NK-92 treated with Interleukin-12 subunit alpha and Interleukin-12 subunit beta, amount 100 ng/mL, for 24 hours (cell line): ENCODE data around the gene RIPOR2.

Experiments
- DNase-seq: peaks from one replicate; lab custom pipeline; 2025; lab: John Stamatoyannopoulos, UW

Gene RIPOR2

DNA sequence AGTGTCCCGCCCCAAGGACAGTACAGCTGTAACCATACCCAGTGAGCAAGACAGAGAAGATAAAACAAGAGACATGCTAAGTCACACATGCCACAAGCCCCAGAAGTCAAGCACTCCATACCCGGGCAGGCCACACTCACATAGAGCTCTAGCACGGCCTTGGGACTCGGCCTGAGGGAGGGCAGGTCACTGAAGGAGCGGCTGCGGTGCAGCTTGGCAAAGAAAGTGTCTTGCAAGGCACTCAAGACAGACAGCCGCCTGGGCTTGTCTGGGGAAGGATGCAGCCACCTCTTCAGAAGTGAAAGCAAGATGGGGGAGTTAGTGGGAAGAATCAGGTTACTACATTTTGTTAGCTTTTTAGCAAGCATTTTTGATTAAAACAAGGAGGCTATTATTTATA, 88.4 kb downstream of the RIPOR2 start:
- DNase-seq: no peak

DNA sequence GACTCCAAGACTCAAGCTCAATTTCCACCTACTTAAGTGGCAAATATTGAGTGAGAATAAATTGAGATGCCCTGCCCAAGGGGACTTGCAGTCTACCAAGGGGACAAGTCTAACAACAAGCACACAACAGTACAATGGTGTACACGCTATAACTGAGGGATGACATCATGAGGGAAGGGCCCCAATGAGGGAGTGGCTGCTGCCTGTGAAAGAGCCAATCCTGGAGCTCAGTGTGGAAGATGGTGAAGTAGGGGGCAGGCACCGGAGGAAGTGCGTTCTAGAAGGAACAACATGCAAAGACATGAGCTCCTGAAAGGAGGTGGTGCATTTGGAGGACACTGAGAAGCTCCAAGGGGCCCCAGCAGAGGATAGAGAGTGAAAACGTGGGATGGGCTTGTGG, 90.2 kb downstream of the RIPOR2 start:
- DNase-seq: no peak

GRCh38 chr6:24844903-24845302, 90.9 kb downstream of the RIPOR2 start:
- DNase-seq: no peak

DNA sequence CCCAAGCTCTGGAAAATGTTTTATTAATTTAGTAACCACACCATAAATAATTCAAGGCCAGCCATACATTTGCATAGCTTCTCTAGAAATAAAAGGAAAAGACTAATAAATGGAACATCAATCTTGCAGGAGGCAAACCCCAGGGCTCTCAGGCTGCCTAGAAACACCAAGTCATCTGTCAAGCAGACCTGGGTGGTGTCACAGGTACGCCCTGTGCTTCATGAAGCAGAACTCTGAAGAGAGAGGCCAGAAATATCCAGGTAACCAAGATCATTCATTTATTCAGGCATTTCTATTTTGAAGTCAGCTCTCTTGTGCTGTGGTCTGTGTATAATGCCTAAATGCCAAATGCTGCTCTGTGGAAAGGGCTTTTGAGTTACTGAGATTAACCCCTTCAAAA, 91.7 kb downstream of the RIPOR2 start:
- no peak for DNase-seq

DNA sequence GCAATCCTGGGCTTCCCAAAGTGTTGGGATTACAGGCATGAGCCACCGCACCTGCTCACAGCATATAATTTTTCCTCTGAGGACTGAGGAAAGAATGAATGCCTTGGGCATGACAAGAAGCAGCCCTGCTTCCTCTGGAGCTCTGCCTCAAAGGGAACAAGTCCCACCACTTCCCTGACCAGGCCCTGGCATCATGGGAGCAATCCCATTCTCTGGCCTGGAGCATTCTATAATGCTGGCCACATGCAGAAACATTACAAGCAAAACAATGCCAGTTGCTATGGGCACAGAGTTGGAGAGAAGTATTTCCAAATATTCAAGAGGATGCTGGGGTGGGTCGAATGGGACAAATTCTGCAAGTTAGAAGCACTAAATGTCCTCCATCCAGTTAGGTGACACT, 95.6 kb downstream of the RIPOR2 start:
- no peak for DNase-seq

- DNase-seq: no peak
Observed at GRCh38 chr6:24838994-24839393, 96.8 kb downstream of the RIPOR2 start.

- no peak for DNase-seq
Observed at GRCh38 chr6:24838081-24838480, 97.7 kb downstream of the RIPOR2 start.

DNA sequence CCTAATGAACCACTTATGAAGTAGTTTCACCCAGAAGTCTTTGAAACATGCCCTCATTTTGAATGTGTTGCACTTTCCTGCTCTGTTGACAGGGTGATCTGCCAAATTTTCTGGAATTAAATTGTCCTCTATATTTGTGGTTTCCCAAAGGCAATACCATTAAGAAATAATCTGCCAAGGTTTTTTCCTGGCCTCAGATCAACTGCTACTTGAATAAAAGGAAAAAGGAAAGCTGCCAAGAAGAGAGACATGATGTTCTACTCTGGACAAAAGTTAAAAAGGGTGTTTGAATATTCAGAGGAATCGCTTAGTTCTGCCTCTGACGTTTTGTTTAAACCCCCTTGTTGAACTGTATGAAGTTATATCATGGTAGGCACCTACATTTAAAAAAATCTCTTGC, 99.7 kb downstream of the RIPOR2 start:
- no peak for DNase-seq

DNA sequence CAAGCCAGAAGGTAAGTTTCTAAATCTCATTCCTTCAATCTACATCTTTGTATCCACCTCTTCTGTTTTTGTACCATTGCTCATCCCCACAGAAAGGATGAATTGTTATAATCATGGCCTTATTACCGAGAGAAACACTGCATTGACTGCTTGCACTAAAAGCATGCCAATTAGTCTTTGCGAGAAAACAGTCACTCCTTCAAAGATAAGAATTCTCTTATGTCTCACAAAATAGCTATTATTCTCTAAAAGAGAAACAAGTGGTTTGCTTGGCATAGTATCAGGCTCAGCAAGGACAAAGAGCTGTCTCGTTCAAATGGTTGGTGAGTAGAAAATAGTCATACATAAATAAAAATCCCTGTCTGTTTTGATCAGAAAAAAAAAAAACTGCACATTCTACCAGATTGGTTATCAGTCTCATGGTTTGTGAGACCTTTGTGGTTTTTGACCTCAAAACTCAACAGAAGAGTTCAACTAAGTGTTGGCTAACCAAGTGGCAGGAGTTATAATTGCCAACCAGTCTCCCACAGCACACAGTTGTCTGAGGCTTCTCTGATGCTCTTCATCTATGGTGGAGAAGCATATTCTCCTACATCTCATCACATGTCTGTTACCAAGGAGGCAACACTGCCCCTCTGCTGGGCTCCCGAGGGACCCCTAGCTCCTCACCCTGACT, 101.9 kb downstream of the RIPOR2 start:
- no peak for DNase-seq

- no peak for DNase-seq
Observed at GRCh38 chr6:24832794-24833193, 103.0 kb downstream of the RIPOR2 start.

DNA sequence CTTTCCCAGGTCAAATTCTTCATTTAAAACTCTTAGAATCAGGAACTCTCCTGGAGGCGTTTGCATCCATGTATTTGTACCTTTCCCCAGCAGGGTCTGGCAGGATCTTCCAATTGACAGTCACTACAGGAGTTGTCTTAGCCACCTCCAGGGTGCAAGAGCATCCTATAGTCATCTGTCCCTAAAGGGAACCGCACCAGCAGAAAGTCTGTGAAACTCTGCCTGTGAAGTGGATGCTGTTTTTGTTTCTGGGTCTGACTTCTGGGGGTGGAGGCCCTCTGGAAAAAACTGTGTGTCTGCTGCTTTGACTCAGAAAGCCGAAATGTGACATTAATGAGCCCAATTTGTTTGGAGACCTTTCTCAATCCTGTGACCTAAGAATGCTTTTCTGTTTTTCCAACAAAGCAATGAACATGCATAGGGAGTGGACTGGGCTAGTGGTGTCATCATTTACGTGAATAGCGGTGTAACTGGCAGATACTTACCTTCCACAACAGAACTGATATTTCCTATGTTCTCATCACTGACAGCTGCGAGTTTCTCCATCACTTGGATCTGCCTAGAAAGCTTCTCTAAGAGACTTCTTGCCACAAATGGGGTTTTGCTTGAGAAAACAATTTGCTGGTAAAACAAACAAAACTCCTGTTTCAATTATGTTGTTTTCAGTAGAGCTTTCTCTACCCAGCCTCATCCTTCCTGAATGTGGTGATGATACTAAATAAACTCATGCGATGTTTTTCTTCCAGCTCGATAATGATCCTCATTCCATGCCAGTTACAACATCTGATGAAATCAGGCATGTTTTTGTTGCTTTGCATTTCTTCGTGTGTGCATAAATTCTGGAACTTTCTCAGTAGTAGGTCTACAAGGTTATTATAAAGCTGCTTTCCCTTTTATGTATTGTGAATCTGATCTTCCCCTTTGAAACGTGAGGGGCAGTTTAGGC, 103.7 kb downstream of the RIPOR2 start:
- no peak for DNase-seq

GRCh38 chr6:24829657-24830056, 106.1 kb downstream of the RIPOR2 start:
- no peak for DNase-seq

DNA sequence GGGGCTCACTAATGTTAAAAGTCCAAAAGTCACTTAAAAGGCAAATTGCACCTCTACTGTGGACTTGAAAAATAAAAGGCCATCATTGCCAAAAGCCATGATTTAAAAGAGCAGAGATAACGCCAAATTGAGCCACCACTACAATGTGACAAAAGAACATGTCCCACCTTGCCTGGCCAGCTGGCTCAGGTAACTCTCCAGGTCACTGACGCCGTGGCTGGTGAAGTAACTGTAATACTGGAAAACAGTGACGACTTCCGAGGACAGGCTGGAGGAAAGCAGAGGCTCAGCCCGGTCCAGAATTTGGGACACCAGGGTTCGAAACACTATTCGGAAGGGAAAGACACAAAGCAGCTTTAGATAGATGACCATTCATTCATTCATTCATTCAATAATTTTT, 107.8 kb downstream of the RIPOR2 start:
- no peak for DNase-seq

- DNase-seq: no peak
Observed at GRCh38 chr6:24827162-24827561, 108.6 kb downstream of the RIPOR2 start.

- DNase-seq: no peak
Observed at GRCh38 chr6:24825130-24825630, 110.6 kb downstream of the RIPOR2 start.

DNA sequence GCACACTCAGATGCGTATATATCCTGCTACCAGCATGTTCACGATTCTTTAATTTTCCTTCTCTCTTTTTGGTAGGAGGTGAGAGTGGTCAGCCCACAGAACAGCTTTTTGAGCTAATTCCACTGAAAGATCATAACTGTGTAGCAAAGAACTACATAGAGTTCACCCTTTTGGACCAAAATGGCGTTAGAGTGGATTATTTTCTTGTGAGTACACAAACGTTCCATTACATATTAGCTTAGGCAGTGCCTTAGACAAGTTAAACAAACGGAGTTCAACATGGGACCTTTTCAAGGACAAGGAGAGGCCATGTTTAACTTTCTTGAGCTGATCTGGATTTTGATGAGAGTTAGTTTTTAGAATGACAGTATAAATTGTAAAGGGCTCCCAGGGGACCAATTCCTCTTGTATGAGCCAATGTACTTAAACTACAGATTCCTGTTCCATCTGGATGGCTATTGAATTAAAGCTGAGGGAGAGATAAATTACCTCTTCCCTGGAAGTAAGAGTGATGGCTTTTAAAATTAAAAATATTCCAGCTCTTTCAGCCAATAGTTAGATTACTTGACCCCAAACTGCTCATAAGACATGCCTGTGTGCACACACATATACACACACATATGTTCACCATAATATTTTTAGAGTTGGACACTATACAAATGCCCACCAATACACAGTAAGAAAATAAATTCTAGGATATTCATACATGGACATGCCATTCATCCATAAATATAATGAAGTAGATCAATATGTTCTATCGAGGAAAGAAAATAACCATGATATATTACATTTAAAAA, 111.4 kb downstream of the RIPOR2 start:
- no peak for DNase-seq

DNA sequence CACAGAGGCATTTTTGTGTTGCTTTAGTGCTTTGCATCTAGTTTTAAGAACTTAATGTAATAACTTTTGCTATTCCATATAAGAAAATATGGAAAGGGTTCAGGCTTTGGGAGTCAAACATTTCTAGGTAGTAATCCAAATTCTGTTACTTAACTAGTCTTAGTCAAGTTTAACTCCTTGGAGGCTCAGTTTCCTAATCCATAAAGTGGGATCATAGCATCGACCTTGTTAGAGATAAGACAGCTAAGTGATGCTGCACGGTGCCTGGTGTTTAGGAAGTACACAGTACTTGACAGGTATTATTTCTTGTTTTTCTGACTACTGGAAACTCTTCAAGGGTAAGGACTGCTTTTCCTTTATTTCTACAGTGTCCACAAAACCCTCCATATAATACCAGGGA, 112.6 kb downstream of the RIPOR2 start:
- DNase-seq: no peak

GRCh38 chr6:24822696-24823095, 113.1 kb downstream of the RIPOR2 start:
- no peak for DNase-seq

- no peak for DNase-seq
Observed at GRCh38 chr6:24821860-24822444, 113.8 kb downstream of the RIPOR2 start.

GRCh38 chr6:24818346-24818745, 117.4 kb downstream of the RIPOR2 start:
- no peak for DNase-seq

DNA sequence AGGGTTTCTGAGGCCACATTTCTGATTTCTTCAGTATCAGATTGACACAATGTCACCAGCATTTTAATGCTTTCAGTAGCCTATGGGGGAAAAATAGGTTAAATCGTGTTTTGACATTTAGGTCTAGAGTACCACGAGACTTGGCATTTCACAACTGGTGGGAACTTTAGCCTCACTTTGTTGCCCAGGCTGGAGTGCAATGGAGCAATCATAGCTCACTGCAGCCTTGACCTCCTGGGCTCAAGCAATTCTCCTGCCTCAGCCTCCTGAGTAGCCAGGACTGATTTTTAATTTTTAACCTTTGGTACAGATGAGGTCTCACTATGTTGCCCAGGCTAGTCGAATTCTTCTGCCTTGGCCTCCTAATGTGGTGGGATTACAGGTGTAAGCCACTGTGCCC, 126.0 kb downstream of the RIPOR2 start:
- DNase-seq: no peak

- DNase-seq: no peak
Observed at GRCh38 chr6:24807584-24807983, 128.2 kb downstream of the RIPOR2 start.
